COR-L47 (cell line): ENCODE results near the gene MAP3K7.

Experiments
- DNase-seq: peaks from one replicate; lab custom pipeline; 2025; lab: John Stamatoyannopoulos, UW

MAP3K7 gene

GRCh38 chr6:90586836-90587638 is at the start of gene MAP3K7:
MAP3K7 (minus strand) TSS chr6:90587072; CDS start chr6:90586883, 189 bp downstream.
- peak; percentile 90 for DNase-seq

- DNase-seq, result no peak
Observed at GRCh38 chr6:90631046-90631445, 44.2 kb upstream of the MAP3K7 start.

GRCh38 chr6:90621581-90621980 is 34.7 kb upstream of the MAP3K7 start:
- DNase-seq, result no peak

DNA sequence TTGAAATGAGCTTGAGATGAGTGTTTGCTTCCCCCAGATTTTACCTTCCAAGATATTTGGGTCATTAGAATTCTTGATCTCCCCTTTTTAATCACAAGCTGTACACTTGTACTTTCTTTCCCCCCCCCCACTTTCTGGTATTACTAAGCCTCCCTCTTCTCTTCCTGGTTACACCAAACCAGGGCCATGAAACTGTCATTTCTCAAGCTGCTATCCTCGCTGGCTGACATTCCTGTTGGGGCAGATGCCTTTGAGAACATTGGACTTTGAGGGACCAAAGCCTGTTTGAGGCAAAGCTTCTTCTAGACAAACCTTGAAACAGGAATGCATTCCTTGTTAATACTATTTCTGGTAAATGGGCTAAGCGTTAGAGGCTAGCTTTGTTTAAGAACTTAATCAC is 32.3 kb upstream of the MAP3K7 start:
- no peak for DNase-seq

- DNase-seq, result no peak
Observed at GRCh38 chr6:90612313-90612680, 25.4 kb upstream of the MAP3K7 start.

DNA sequence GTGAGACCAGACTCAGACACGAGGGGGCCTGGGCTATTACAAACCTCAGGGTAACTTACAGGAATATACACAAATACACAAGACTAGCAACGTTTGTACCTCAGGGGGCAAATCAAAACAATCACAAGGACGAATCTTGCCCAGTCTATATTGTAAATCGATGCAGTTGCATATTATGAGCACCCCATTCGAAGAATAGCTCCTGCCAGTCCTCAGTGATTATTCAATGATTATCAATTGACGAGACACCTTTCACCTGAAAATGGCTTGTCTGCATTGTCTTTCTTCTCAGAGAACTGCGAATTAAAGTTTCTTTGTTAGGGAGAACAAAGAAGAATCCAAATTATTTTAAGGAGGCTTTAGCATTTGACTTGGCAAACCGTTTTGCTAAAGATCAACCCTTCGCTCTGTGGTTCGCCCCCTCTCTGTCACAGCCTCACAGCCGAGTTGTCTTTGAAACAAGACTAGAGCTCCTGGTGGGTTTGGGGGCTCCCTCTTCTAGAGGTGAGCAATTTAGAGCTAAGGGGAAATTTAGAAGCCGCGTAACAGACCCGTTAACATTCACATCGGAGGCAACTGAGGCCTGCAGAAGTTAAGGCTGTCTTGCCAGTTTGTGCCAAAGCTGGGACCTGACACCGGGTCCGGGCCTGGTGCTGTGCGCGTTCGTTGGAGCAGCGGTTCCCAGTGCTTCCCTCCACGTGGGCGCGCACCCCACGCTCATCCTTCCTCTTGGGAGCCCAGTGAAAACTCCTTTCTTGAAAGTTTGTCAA is 24.9 kb upstream of the MAP3K7 start:
- no peak for DNase-seq

GRCh38 chr6:90610751-90611542 is 24.1 kb upstream of the MAP3K7 start:
- peak; percentile 43 for DNase-seq

DNA sequence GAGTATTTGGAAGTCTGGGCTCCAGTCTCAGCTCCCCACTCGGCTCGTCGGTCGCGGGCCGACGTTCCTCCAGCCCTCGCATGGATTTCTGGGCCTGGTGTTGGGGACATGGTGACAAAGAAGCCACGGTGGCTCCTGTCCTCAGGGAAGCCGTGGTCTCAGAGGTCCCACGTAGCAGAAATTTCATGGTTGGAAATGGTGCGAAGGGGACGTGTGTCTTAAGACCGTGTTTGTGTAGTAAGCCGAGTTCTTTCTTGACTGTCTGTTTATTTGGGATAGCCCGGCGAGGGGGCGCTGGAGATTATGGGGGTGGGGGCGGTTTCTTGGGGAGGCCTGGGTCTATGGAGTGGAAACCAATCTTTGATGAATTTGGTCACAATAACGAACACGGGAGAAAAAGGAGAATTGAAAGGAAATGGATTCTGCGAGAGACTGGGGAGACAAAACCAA is 23.5 kb upstream of the MAP3K7 start:
- no peak for DNase-seq

DNA sequence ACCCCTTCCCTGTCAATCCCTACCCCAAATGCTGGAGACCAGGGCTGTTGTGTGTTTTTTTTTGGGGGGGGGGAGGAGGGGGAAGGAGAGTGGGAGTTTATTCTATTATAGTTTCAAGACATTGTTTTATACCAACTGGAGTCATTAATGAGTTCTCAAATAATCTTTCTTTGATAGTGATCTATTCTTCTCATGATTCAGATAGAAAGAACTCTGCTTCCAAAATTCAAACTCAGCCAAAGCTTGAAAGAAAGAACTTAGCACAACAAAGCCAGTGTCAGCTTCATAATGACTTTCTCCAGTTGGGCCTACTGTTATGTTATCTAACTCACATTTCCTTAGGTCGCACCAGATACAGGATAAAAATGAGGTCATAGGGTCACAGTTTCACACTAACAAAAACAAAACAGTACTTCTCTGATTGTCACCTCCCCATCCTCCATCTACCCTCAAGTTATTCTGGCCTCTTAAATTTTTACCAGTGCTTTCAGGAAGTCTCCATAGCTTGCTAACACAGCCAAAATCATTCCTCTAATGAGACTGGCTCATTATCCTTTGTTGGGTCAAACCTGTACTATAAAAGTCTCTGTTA is 19.0 kb upstream of the MAP3K7 start:
- DNase-seq, result no peak

DNA sequence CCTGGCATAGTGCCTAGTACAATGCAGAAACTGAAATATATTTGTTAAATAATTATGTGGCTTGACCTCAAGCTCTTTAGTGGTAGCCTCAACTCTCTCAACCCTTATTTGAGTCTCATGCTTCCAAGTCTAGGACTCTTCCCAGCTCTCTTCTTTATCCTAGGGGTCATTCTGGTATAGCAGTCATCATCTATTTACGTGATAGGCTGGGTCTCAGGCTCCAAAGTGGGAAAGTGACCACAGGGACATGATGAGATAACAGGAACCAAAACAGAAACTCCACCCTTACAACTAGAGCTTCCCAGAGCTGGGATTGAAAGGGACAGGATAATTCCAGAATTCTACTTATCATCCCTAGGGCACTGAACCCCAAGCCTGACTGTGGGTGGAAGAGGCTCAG is 17.7 kb upstream of the MAP3K7 start:
- DNase-seq, result no peak

GRCh38 chr6:90599151-90599550 is 12.3 kb upstream of the MAP3K7 start:
- no peak for DNase-seq

DNA sequence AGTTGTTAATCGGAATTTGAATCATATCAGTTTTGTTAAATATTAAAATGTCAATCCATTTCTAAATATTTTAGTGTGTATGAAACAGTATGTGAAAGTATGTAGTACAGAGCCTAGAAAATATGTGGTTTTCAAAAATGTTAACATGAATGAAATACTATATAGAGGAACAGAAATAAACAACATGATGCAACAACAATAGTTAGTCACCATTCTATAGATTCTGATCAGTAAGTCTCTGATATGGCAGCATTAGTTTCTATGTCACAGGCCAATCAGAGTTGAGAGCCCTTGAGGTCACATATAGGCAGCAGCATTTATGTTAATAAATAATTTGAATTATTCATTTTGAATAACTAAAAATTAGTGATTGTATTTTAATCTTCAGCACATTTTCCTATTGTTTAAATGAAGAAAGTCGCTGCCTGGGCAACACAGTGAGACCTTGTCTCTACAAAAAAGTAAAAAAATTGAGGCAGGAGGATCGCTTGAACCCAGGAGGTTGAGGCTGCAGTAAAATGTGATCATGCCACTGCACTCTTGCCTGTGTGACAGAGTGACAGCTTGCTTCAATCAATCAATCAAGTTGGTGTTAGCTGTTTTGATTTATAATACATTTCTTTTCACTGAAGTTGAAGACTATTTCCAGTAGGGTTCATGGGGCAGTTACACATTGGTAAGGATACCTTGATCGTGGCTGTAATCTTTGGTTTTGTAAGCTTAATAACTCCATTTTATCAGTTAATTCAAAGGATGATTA is 11.5 kb upstream of the MAP3K7 start:
- DNase-seq, result no peak

DNA sequence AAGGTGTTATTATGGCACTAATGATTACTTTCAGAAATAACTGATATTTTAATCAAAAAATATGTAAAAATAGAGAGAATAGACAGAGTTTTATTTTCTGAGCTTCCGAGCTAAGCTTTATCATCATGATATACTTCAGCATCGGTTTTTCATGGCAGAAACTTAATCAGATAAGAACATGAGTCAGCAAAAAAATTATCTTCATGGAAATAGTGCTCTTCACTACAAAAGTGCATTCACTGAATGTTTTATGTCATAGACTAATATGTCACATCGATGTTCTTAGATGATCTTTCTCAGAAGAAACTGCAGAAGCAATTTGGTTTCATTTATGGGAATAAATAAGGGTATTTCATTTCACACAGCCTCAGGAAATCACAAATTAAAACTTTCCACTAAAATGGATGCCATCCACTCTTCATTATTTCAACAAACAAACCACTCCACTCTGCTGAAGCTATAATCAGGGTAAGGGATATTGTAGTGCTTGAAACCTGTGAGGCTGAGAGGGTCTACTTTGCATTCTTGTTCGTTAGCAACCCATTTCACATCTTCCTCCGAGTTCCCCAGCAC is 10.2 kb upstream of the MAP3K7 start:
- no peak for DNase-seq

GRCh38 chr6:90595854-90596253 is 9.0 kb upstream of the MAP3K7 start:
- DNase-seq, result no peak

GRCh38 chr6:90586546-90586835 is 381 bp downstream of the MAP3K7 start:
- no peak for DNase-seq

- no peak for DNase-seq
Observed at GRCh38 chr6:90584636-90585255, 2.1 kb downstream of the MAP3K7 start.

- DNase-seq, result no peak
Observed at GRCh38 chr6:90583836-90584481, 2.9 kb downstream of the MAP3K7 start.

GRCh38 chr6:90583179-90583835 is 3.6 kb downstream of the MAP3K7 start:
- DNase-seq, result no peak

DNA sequence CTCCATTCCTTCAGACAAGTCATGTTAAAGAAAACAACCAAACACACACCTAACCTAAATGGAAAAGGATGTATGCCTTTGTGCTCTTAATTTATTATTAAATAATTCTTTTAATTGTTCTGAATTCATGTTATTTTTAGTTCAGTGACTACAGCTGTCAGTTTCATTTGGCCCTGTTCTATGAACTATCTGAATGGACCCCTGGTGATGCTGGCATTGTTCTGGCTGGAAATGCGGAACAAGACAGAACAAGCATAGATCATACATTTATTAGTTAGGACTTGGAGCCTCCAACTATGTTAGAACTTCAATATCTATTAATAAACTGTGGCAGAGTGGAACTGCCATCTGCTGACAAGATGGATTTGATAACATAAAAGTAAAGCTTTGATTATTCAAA is 5.7 kb downstream of the MAP3K7 start:
- DNase-seq, result no peak
